HG03064 (cell line): ENCODE results near the gene ZFAND6.
A peak's percentile ranks its signal among the peaks of the same experiment; 100 is the strongest.
"Not testable (repeated sequence)": the region's sequence is repeated elsewhere in the genome, so short reads cannot be mapped to it uniquely, and the experiment has no call there.

Experiments
- ATAC-seq: cut with Tn5 transposase; IDR thresholded peaks from one replicate; pipeline ENCODE4 v1.9.1; 2021; ENCODE audit warnings: low read depth; ENCODE audit not compliant: unreplicated experiment

Gene ZFAND6

GRCh38 chr15:80058851-80059785 is at the start of gene ZFAND6:
ZFAND6 (plus strand) TSS chr15:80059676; CDS start chr15:80120345, 60,669 bp downstream.
- ATAC-seq = peak; percentile 67

GRCh38 chr15:80010131-80010673 is 49.3 kb upstream of the ZFAND6 start:
- ATAC-seq = no peak

GRCh38 chr15:80011041-80011523 is 48.4 kb upstream of the ZFAND6 start:
- ATAC-seq = not testable (repeated sequence)

GRCh38 chr15:80011596-80011995 is 47.9 kb upstream of the ZFAND6 start:
- no peak for ATAC-seq

- no peak for ATAC-seq
These were observed 47.3 kb upstream of the ZFAND6 start for GRCh38 chr15:80012060-80012726.

- not testable (repeated sequence) for ATAC-seq
These were observed 45.3 kb upstream of the ZFAND6 start for GRCh38 chr15:80014186-80014585.

- no peak for ATAC-seq
These were observed 44.3 kb upstream of the ZFAND6 start for GRCh38 chr15:80015156-80015555.

- ATAC-seq = not testable (repeated sequence)
These were observed 43.0 kb upstream of the ZFAND6 start for GRCh38 chr15:80016506-80016905.

- ATAC-seq = not testable (repeated sequence)
These were observed 42.3 kb upstream of the ZFAND6 start for GRCh38 chr15:80017139-80017538.

GRCh38 chr15:80019168-80019745 is 40.2 kb upstream of the ZFAND6 start:
- ATAC-seq = no peak

- ATAC-seq = not testable (repeated sequence)
These were observed 39.3 kb upstream of the ZFAND6 start for GRCh38 chr15:80020149-80020548.

- no peak for ATAC-seq
These were observed 38.7 kb upstream of the ZFAND6 start for GRCh38 chr15:80020731-80021130.

GRCh38 chr15:80026310-80026709 is 33.2 kb upstream of the ZFAND6 start:
- ATAC-seq = no peak

GRCh38 chr15:80026754-80027153 is 32.7 kb upstream of the ZFAND6 start:
- no peak for ATAC-seq

- no peak for ATAC-seq
These were observed 30.5 kb upstream of the ZFAND6 start for GRCh38 chr15:80028937-80029336.

- ATAC-seq = no peak
These were observed 27.6 kb upstream of the ZFAND6 start for GRCh38 chr15:80031841-80032240.

GRCh38 chr15:80034629-80035028 is 24.8 kb upstream of the ZFAND6 start:
- ATAC-seq = no peak

GRCh38 chr15:80036071-80036470 is 23.4 kb upstream of the ZFAND6 start:
- no peak for ATAC-seq

GRCh38 chr15:80041494-80042253 is 17.8 kb upstream of the ZFAND6 start:
- ATAC-seq = no peak

- ATAC-seq = no peak
These were observed 16.9 kb upstream of the ZFAND6 start for GRCh38 chr15:80042568-80042967.
